ENCODE measurements around the gene MTMR11.
"Not testable (repeated sequence)": the region's sequence is repeated elsewhere in the genome, so short reads cannot be mapped to it uniquely, and the experiment has no call there.

The MTMR11 gene

GRCh38 chr1:149949911-149950310 is 13.2 kb upstream of the MTMR11 start:
- H3K27ac Mint-ChIP-seq, result peak overlapping the region in 1 of 2 donors; percentile 61
- no peak for DNase-seq
- no peak overlapping the region for H3K4me3 Mint-ChIP-seq
- ATAC-seq, result no peak
- H3K27me3 Mint-ChIP-seq, result no peaks in the 10 kb centered on the region
- no peaks in the 10 kb centered on the region for H3K4me1 Mint-ChIP-seq
- peaks cover 0 to 4% of the 10 kb centered on the region in 2 donors for H3K9me3 Mint-ChIP-seq

GRCh38 chr1:149945206-149945605 is 8.5 kb upstream of the MTMR11 start:
- Mint-ChIP-seq H3K9me3 (no peaks in the 10 kb centered on the region), H3K4me1 (peaks cover 18% of the 10 kb centered on the region), H3K27ac (no peak overlapping the region), H3K27me3 (no peaks in the 10 kb centered on the region), H3K4me3 (no peak overlapping the region)
- no peak for ATAC-seq
- no peak for DNase-seq

GRCh38 chr1:149942885-149943284 is 6.2 kb upstream of the MTMR11 start:
- DNase-seq (no peak), ATAC-seq (no peak)
- H3K4me3 Mint-ChIP-seq, result no peak overlapping the region
- peaks cover 37% of the 10 kb centered on the region for H3K4me1 Mint-ChIP-seq
- no peak overlapping the region for H3K27ac Mint-ChIP-seq
- no peaks in the 10 kb centered on the region for H3K27me3 Mint-ChIP-seq
- no peaks in the 10 kb centered on the region for H3K9me3 Mint-ChIP-seq

GRCh38 chr1:149942207-149942606 is 5.5 kb upstream of the MTMR11 start:
- Mint-ChIP-seq H3K4me1 (peaks cover 44% of the 10 kb centered on the region), H3K27ac (no peak overlapping the region), H3K4me3 (no peak overlapping the region), H3K27me3 (no peaks in the 10 kb centered on the region), H3K9me3 (no peaks in the 10 kb centered on the region)
- ATAC-seq, result no peak
- no peak for DNase-seq

GRCh38 chr1:149940427-149940826 is 3.7 kb upstream of the MTMR11 start:
- H3K27me3 Mint-ChIP-seq, result no peaks in the 10 kb centered on the region
- DNase-seq (no peak), ATAC-seq (no peak)
- peak overlapping the region in 1 of 2 donors; percentile 5 for H3K27ac Mint-ChIP-seq
- no peaks in the 10 kb centered on the region for H3K9me3 Mint-ChIP-seq
- H3K4me1 Mint-ChIP-seq, result peaks cover 53% of the 10 kb centered on the region
- no peak overlapping the region for H3K4me3 Mint-ChIP-seq

- Mint-ChIP-seq H3K4me1 (peaks cover 42% of the 10 kb centered on the region), H3K4me3 (peak overlapping the region; percentile 53 to 62), H3K27ac (peak overlapping the region in 1 of 2 donors; percentile 29)
- not testable (repeated sequence) for H3K27me3 Mint-ChIP-seq, DNase-seq, ATAC-seq, H3K9me3 Mint-ChIP-seq
Observed at GRCh38 chr1:149938668-149939003, 2.0 kb upstream of the MTMR11 start.

GRCh38 chr1:149937759-149938158 is 1.1 kb upstream of the MTMR11 start:
- DNase-seq (no peak), ATAC-seq (peak; percentile 69)
- H3K4me1 Mint-ChIP-seq, result peaks cover 35% of the 10 kb centered on the region
- H3K27me3 Mint-ChIP-seq, result no peaks in the 10 kb centered on the region
- H3K9me3 Mint-ChIP-seq, result no peaks in the 10 kb centered on the region
- peak overlapping the region in 1 of 2 donors; percentile 85 for H3K27ac Mint-ChIP-seq
- H3K4me3 Mint-ChIP-seq, result peak overlapping the region; percentile 55 to 65

- Mint-ChIP-seq H3K27me3 (no peaks in the 10 kb centered on the region), H3K4me3 (peak overlapping the region; percentile 55 to 65)
- peak; percentile 31 for ATAC-seq
Observed at GRCh38 chr1:149936992-149937705, 470 bp upstream of the MTMR11 start.

GRCh38 chr1:149934356-149934755 is 2.3 kb downstream of the MTMR11 start:
- no peaks in the 10 kb centered on the region for H3K9me3 Mint-ChIP-seq
- H3K4me1 Mint-ChIP-seq, result peaks cover 46% of the 10 kb centered on the region
- H3K27ac Mint-ChIP-seq, result peak overlapping the region in 1 of 2 donors; percentile 12
- DNase-seq, result no peak
- no peak overlapping the region for H3K4me3 Mint-ChIP-seq
- no peaks in the 10 kb centered on the region for H3K27me3 Mint-ChIP-seq
- no peak for ATAC-seq

More at GRCh38 chr1:149936992-149937705, 470 bp upstream of the MTMR11 start:
- H3K27ac Mint-ChIP-seq, result peak overlapping the region in 1 of 2 donors; percentile 85
- peaks cover 35% of the 10 kb centered on the region for H3K4me1 Mint-ChIP-seq
- no peaks in the 10 kb centered on the region for H3K9me3 Mint-ChIP-seq
- no peak for DNase-seq

GRCh38 chr1:149933208-149933607 is 3.5 kb downstream of the MTMR11 start:
- peaks cover 40% of the 10 kb centered on the region for H3K4me1 Mint-ChIP-seq
- no peak overlapping the region for H3K4me3 Mint-ChIP-seq

GRCh38 chr1:149932474-149932873 is 4.2 kb downstream of the MTMR11 start:
- Mint-ChIP-seq H3K27me3 (no peaks in the 10 kb centered on the region), H3K9me3 (no peaks in the 10 kb centered on the region), H3K4me1 (peaks cover 34% of the 10 kb centered on the region), H3K27ac (no peak overlapping the region), H3K4me3 (no peak overlapping the region)
- ATAC-seq (no peak), DNase-seq (no peak)

More at GRCh38 chr1:149933208-149933607, 3.5 kb downstream of the MTMR11 start:
- no peaks in the 10 kb centered on the region for H3K27me3 Mint-ChIP-seq
- no peaks in the 10 kb centered on the region for H3K9me3 Mint-ChIP-seq
- ATAC-seq (no peak), DNase-seq (no peak)
- peak overlapping the region in 1 of 2 donors; percentile 55 for H3K27ac Mint-ChIP-seq

GRCh38 chr1:149931212-149931790 is 5.4 kb downstream of the MTMR11 start:
- ATAC-seq (no peak), DNase-seq (no peak)
- H3K27me3 Mint-ChIP-seq, result no peaks in the 10 kb centered on the region

GRCh38 chr1:149929856-149930255 is 6.8 kb downstream of the MTMR11 start:
- H3K27me3 Mint-ChIP-seq, result no peaks in the 10 kb centered on the region
- no peak overlapping the region for H3K4me3 Mint-ChIP-seq
- H3K27ac Mint-ChIP-seq, result no peak overlapping the region
- H3K9me3 Mint-ChIP-seq, result no peaks in the 10 kb centered on the region
- ATAC-seq (no peak), DNase-seq (no peak)
- H3K4me1 Mint-ChIP-seq, result peaks cover 39% of the 10 kb centered on the region

More at GRCh38 chr1:149931212-149931790, 5.4 kb downstream of the MTMR11 start:
- peak overlapping the region in 1 of 2 donors; percentile 39 for H3K4me3 Mint-ChIP-seq
- peaks cover 25% of the 10 kb centered on the region for H3K4me1 Mint-ChIP-seq
- H3K9me3 Mint-ChIP-seq, result no peaks in the 10 kb centered on the region
- H3K27ac Mint-ChIP-seq, result peak overlapping the region in 1 of 2 donors; percentile 0

- DNase-seq (no peak), ATAC-seq (no peak)
- peak overlapping the region; percentile 94 to 99 for H3K4me3 Mint-ChIP-seq
- H3K27me3 Mint-ChIP-seq, result no peaks in the 10 kb centered on the region
- H3K27ac Mint-ChIP-seq, result peak overlapping the region; percentile 96 to 97
- peaks cover 44% of the 10 kb centered on the region for H3K4me1 Mint-ChIP-seq
- no peaks in the 10 kb centered on the region for H3K9me3 Mint-ChIP-seq
Observed at GRCh38 chr1:149928401-149928724, 8.3 kb downstream of the MTMR11 start.

GRCh38 chr1:149927563-149928400 is 8.9 kb downstream of the MTMR11 start, which contains the start of gene SF3B4:
SF3B4 (minus strand) TSS chr1:149927803; CDS start chr1:149927759, 44 bp downstream.
- ATAC-seq, result peak; percentile 97
- Mint-ChIP-seq H3K27me3 (no peaks in the 10 kb centered on the region), H3K27ac (peak within 1 kb of the TSS; percentile 96 to 97), H3K4me1 (peaks cover 44% of the 10 kb centered on the region), H3K4me3 (peak within 1 kb of the TSS; percentile 94 to 99), H3K9me3 (no peaks in the 10 kb centered on the region)
- peak; percentile 90 to 95 for DNase-seq

Measured in stimulated activated naive CD8-positive, alpha-beta T cell treated with anti-CD3 and anti-CD28 coated beads, Interleukin-15, amount 100 ng/mL, for 72 hours (primary cell).